GM21528 (cell line): Measurements from ENCODE around the gene KRT3.

Experiments
- ATAC-seq: cut with Tn5 transposase; IDR thresholded peaks from one replicate; pipeline ENCODE4 v1.9.1; 2021; ENCODE audit warnings: mild to moderate bottlenecking, moderate library complexity; ENCODE audit not compliant: unreplicated experiment, low FRiP score

Gene KRT3

DNA sequence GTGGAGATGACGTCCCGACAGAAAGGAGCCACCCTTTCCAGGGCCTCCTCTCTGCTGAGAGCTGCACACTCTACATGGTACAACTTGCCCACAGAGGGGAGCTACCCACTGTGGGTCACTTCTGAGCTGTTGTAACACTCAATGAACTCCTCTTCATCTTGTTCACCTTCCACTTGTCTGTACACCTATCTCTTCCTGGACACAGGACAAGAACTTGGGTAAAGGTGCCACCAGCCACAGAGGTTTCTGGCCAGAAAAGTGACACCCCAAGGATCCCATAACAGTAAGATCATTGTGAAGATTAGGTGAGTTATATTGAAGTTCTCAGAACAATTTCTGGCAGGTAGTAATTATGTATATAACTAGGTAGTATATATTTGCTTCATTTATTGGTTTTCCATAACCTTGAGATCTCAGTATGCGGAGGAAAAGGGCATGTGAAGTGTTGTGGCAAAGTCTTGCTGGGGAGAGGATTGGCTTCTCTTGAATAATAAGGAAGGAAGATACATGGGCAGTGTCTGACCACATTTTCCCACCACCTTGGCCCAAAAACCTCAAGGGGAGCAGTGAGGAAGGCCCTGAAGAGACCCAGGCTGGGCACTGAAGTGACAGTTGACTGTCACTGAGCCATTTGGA lies 53.0 kb downstream of the KRT3 start:
- ATAC-seq = no peak

- ATAC-seq = no peak
These were observed 53.7 kb downstream of the KRT3 start for GRCh38 chr12:52742196-52742580.

GRCh38 chr12:52741375-52742195 lies 54.3 kb downstream of the KRT3 start:
- ATAC-seq = no peak

GRCh38 chr12:52740584-52740983 lies 55.3 kb downstream of the KRT3 start:
- ATAC-seq = no peak

DNA sequence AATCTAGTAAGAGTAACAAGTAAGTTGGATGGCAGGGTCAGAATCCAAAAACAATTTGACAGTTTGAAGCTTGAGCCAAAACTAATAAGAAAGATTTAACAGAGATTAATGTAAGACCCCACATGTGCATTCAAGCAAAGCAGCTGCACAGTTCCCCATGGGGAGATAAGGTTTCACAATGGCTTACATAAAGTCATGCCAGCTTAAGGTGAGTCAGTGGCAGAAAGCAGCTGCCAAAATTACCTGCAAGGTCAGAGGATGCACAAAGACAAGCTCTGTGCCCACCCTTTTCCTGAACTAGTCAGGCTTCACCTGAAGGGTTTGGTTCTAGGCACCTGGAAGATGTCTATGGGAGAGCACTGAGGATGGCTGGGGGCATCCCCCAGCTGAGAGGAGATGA lies 56.0 kb downstream of the KRT3 start:
- no peak for ATAC-seq
